GM21367 (cell line): ENCODE measurements around the gene MPHOSPH9.
"Not testable (repeated sequence)": the region's sequence is repeated elsewhere in the genome, so short reads cannot be mapped to it uniquely, and the experiment has no call there.

Experiments
- ATAC-seq: cut with Tn5 transposase; IDR thresholded peaks from one replicate; pipeline ENCODE4 v1.9.1; 2021; ENCODE audit not compliant: unreplicated experiment

MPHOSPH9 gene

DNA sequence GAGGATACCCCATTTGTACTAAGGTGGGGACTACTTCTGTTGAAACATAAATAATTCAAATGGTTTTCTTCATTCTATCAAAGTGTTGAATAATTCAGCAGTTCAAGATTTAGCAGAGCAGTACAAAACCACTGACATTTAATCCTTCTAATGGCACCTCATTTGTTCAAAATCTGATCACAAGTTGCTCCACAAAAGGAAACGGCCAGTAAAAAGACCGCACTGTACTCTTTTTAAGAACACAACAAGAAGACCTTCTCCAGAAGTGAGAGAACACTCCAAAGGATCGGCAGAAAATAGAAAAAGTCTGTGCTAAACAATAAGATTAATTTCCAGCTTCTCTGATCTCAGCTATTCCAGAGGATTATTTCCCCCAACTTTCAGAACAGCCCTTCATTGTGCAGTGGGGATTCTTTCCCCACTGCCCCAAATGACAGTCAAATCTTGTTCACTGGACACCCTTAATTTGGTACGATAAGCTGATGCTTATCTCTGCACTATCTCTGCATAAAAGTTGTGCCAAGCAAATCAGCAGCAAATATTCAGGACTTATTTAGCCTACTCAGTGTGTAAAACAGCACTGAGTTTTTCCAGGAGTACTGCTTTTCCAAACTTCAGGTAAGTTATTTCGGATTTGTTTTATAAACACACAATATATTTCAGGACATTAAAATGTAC lies 5.2 kb downstream of the MPHOSPH9 start:
- ATAC-seq = no peak

DNA sequence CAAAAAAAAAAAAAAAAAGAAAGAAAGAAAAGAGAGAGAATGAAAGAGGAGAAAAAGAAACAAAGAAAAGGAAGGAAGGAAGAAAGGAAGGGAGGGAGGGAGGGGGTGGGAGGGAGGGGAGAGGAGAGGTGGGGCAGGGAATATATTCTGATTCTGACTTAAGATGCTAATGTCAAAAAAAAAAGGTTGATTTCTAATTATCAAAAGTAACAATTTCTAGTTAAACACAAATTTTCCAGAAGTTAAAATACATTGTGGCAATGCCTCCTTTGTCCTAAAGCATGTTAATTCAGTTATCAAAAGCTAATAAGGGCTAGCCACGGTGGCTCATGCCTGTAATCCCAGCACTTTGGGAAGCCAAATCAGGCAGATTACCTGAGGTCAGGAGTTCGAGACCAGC lies 7.5 kb downstream of the MPHOSPH9 start:
- no peak for ATAC-seq

DNA sequence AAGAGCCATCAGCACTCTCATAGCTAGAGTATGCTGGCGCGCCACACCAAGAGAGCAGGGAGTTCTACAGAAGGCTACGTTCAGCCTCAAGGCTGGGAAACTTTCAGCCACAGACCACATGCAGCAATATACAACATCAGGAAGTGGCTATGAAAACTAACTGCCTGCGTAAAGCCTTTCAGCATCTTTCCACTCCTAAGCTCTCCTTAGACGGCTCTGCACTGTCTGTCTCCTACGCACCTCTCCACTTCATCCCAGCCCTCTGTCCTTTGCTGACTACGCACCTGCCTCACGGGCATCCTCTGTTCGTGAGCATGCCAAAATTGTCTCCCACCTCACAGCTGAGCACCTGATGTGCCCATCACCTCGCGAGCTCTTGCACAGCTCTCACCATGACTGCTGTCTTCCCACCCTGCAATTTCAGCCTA lies 9.7 kb downstream of the MPHOSPH9 start:
- ATAC-seq = no peak

DNA sequence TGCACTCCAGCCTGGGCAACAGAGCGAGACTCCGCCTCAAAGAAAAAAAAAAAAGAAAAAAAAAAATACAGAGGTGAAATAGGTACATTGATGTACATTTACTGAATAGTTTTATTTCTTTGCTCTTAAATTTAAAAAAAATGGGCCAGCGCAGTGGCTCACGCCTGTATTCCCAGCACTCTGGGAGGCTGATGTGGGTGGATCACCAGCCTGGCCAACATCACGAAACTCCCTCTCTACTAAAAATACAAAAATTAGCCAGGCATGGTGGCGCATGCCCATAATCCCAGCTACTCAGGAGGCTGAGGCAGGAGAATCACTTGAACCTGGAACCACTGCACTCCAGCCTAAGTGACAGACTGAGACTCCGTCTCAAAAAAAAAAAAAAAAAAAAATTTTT lies 25.1 kb downstream of the MPHOSPH9 start:
- ATAC-seq = not testable (repeated sequence)

DNA sequence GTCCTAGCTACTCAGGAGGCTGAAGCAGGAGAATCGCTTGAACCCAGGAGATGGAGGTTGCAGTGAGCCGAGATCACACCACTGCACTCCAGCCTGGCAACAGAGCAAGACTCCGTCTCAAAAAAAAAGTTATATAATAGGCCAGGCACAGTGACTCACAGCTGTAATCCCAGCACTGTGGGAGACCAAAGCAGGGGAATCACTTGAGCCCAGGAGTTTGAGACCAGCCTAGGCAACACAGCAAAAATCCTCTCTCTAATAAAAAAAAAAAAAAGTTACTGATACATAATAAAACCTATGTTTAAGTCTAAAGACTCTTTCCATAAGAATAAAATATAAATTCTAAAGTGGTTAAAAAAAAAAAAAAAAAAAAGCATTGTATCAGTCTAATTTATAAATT lies 26.1 kb downstream of the MPHOSPH9 start:
- not testable (repeated sequence) for ATAC-seq

DNA sequence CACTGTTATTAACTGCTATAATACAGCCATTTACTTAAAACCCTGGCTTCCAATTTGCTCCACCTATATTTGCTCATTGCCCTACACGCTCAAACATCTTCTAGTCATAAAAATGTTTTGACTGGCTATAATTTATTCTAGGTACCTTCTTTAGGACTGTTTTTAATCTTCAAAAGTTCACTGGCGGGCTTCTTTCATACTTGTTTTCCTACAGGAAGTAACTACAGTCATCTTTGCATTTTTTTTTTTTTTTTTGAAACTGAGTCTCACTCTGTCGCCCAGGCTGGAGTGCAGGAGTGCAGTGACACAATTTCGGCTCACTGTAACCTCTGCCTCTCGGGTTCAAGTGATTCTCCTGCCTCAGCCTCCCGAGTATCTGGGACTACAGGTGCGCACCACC lies 32.5 kb downstream of the MPHOSPH9 start:
- no peak for ATAC-seq

DNA sequence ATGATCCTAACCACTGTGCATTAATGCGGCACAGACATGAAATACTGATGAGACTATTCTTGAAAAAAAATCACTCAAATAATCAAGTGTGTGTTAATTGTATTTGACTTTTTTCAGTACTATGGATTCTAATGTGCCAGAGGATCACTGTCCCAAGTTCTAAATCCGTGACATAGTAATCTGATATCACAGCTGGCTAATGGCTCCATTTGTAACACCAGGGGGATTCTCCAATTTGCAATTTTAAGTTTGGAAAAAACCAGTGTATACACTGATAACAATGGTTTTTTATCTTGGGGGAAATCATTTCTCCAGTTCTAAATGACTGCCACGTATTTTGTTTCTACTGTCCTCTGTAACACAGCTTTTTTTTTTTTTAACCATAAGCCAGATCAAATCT lies 33.0 kb downstream of the MPHOSPH9 start:
- no peak for ATAC-seq

DNA sequence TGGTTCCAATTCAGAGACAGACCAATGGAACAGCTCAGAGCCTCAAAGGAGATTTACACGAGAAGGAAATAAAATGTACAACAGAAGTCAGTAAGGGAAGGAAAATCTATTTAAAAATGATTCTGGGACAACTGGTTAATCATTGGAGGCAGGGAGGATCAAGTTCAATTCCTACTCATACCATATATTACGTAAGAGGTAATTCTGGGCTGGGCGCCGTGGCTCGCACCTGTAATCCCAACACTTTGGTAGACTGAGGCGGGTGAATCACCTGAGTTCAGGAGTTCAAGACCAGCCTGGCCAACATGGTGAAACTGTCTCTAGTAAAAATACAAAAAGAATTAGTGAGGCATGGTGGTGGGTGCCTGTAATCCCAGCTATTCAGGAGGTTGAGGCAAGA lies 45.3 kb downstream of the MPHOSPH9 start:
- ATAC-seq = no peak

DNA sequence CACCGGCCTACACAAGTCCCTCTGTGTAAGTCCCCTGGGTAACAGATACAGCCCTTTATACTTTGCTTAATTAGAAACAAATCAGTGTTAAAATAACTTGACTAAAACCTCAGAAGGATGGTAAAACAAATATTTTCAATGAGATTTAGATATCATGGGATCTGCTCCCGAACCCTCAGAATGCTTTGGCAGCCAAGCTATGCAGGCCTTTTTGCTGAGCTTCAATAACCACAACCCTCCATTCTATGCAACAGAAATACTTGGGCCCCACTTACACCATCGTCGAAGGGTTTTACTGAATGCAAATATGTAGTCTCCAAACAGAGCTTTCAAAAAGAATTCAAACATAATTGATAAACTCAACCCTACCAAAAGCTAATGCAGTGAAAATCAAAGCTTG lies 52.8 kb downstream of the MPHOSPH9 start:
- ATAC-seq = no peak

DNA sequence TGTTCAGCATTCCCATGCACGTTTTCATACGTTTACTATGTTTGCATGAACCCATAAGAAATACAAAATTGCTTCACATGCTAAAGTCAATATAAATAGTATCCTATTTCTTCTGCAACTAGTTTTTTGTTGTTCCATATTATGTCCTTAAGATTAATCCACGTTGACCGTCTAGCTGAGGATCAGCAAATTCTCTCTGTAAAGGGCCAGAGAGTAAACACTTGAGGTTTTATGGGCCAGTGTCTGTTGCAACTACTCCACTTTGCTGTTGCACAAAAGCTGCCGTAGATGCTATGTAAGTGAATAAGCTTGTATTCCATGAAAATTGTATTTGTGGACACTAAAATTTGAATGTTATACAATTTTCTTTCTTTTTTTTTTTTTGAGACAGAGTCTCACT lies 61.0 kb downstream of the MPHOSPH9 start:
- no peak for ATAC-seq

DNA sequence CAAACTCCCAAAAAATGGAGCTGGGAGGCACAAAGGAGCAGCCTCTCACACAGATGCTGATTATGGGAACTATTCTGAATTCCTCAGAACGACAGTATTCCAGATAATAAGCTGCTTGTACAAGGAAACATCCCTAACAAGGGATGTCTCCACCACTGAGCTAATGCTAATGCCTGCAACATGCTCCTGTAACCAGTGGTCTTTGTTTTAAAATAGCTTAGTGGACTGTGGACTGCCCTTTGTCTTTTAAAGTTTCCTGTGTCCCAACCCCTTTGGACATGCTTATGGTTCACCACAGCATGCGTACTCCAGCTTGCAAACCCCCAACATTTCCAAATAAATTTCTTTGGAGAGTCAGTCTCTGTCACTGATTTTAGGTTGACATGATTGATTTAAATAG lies 65.6 kb downstream of the MPHOSPH9 start:
- no peak for ATAC-seq

DNA sequence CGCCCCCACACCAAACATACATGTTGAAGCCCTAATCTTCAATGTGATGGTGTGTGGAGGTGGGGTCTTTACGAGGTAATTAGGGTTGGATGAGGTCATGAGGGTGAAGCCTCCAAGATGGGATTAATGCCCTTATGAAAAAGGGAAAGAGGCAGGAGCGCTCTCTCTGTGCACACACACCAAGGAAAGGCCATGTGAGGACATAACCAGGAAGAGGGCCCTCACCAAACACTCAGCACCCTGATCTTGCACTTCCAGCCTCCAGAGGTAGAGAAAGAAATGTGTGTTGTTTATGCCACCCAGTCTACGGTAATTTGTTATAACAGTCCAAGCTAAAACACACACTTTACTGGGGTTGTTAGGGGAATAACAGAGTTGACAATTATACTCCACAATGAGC lies 67.4 kb downstream of the MPHOSPH9 start:
- ATAC-seq = no peak

DNA sequence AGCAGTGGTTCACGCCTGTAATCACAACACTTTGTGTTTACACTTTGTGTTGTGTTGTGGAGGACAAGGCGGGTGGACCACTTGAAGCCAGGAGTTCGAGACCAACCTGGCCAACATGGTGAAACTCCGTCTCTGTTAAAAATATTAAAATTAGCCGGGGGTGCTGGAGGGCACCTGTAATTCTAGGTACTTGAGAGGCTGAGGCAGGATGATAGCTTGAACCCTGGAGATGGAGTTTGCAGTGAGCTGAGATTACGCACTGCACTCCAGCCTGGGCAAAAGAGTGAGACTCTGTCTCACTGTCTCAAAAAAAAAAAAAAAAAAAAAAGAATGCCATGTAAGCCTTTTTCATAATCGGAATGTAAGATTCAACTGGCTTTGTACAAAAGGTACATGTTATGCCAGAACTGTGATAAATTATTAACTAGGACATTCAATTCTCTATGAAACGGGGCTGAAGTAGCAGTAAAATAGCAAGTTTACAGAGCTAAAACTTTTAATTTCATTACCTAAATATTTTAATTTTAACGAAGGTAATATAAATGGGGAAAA lies 68.2 kb downstream of the MPHOSPH9 start:
- ATAC-seq = no peak

DNA sequence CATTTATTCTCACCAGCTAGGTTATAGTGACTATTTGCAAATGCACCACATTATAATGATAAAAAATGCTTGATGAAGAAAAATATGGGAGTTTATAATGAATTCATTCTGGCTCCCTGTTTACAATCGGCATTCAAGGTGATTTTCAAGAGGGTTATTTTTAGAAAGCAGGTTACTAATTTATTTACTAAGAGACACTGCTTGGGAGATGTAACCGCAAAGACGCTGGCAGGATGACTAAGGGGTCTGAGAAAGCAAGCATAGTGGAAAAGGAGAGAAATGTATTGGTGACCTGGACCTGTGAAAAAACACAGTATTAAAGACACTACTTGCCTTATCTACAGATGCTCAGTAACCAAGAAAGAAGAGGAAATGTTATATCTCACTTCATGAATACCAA lies 68.7 kb downstream of the MPHOSPH9 start:
- ATAC-seq = no peak

DNA sequence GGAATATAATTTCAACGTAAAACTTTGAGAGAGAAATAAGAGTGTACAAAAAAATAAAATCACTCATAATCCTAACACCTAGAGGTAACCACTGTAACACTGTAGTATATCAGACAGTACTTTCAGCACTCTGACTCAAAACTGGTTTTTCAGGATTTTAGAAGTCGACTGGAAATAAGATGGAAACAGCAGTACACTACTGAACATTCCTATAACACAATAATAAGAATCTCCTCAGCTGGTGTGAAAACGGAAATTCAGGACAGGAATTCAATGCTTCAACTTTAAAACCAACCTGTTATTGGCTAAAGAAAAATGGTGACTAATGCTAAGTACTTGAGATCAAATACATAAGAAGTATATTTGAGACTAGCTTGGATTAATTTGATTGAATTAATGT lies 69.7 kb downstream of the MPHOSPH9 start:
- ATAC-seq = no peak

DNA sequence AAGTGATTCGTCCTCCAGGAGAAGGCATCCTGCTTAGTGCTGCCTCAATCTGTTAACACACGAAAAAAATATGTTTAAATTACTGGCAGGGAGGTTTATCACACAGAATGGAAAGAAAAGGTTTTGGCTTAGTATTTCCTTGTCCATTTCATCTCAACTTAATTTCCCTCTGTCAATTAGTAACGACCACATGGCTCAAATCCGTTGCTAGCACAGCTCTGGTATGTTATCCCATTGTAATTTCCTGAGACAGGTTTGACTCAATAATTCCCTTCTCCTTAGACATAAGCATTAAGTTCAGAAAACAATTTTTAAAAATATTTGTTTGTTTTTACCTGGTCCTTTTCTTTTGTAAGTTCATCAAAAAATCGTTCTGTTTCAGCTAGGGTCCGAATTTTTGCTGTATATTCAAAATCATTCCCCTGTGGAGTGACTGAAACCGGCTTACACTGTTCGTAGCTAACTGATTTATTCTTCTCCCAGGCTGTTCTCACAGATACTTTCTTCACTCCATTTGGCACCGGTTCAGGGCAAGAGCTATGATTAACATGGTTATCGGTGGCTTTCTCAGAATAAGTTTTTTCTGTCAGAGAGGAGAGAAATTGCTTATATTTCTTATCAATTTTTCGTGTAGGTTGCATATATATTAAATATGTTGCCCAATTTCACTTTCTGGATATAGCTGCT lies 72.0 kb downstream of the MPHOSPH9 start:
- no peak for ATAC-seq

DNA sequence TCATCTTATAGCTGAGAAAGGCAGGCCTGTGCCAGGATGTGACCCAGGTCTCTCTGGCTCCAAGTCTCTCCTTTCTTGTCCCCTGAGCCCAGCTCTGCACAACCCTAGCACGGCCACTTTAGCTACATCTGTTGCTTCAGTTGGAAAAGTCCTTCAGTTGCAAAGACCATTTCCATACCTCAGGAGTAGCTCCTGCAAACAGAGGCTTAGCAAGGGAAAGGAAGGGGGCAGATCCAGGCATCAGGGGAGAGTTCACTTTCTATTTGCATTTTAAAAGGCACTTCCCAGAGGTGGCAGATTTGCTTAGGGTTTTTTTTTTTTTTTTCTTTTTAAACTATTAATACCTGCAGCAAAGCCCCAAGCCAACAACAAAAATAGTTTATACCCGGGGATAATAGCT lies 79.0 kb downstream of the MPHOSPH9 start:
- no peak for ATAC-seq

DNA sequence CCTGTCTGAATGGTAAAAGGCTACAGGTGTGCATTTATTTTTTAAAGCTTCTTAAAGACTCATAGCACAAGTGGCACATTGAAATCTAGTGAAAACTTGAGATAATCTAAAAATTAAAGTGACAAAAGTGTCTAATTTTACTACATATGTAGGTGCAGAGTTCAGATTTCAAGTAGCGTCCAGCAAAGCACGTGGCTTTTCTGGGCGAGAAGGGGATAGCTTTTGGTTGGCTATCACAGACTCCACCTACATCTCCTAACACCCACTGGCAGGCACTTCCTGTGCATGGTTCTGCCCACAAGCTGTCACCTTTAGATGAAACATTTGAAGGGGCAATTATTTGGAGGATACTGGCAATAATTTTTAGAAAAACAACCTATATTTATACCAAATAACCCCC lies 80.1 kb downstream of the MPHOSPH9 start:
- ATAC-seq = no peak

DNA sequence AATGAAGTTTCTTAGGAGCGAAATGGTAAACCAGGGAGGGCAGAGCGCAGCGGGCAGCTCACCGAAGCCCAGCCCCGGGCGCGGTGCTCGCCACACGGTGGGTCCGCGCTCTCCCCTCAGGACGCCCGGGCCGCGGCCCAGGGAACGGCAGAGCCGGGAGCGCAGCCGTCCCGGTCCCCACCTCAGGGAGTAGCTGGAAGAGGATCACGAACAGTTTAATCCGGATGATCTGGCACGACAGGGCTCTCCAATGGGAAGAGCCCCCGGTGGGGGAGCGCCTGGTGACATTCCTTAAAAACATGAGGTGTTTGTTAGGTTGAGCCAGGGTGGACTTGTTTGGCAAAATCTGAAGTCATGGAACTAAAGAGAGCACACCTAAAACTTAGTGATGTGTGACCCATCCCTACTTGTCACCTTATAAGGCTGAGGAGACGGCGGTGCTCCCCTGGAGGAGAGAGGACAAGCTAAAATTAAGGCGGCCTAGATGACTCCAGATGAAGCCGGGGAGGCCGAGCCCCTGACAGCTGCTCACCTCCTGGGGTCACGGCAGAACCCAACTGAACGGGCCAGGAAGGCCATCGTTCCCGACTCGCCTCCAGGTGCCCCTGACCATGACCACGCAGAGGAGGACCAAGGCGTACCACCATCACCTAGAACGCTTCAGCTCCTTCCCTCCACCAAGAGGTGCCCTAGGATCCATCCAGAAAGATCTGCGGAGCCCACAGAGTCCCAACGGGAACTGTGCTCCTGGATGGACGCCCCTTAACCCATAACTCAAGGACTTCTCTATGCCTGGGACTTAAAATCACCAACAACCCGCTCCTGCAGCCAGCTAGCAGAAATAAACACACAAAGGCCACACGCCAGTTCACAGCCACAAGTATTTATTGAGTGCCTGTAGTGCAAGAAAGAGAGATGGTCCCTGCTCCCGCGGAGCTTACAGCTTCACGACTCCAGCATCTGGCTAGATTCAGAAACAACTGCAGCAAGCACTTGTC lies 81.2 kb downstream of the MPHOSPH9 start:
- ATAC-seq = no peak

DNA sequence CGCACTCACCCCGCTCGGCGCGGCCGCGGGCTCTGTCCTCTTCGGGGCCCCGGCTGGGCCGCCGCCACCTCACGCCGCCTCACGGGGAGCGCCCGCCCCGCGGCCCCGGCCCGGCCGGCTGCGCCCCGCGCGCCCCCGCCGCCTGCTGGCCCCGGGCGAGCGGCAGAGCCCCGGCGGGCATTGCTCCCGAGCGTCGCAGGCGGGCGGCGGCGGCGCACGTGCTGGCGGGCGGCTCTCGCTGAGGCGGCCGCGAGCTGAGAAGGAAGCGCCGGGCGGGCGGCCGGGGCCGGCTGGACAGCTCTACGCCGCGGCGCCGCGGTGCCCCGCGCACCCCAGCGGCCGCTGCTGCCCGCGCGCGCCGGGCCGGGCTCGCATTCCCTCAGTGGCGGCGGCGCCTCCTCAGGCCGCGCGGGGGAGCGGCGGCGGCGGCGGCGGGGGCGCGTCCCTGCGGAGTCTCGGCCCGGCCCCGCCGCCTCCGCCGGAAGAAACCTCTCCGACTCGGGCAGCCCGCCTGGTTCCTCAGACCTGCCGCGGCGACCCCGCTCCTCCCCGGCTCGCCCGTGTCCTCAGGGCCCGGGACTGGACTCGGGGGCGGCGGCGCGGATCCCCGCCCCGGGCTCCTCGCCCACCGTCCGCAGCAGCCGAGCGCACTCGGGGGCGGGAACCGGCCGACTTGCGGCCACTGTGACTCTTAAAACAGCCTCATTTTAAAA lies 82.0 kb downstream of the MPHOSPH9 start, which contains the start of gene PITPNM2:
TSS of gene PITPNM2 (minus strand) at position 347 of the 713 bp plus-strand sequence. CDS start 116,500 bp downstream, outside the sequence.
- ATAC-seq = no peak
